HepG2 (cell line): ENCODE results near the gene CAMSAP3. TPM values are rescaled to one million over a fixed set of nuclear protein-coding genes. Genes with fewer than 3 reads are reported as not detected.

Experiments used
- ATF1 ChIP-seq: IDR thresholded peaks from 2 replicates; pipeline ENCODE4 v1.6.1; 2016; ENCODE audit warnings: mild to moderate bottlenecking, control low read depth
- NFRKB ChIP-seq: fragments of 450-650 bp; IDR thresholded peaks from 2 replicates; pipeline ENCODE4 v1.6.1; 2017
- NFYB ChIP-seq: sonication (generic); formaldehyde crosslinking; IDR thresholded peaks from 2 replicates; pipeline ENCODE4 v1.4.0; 2020; ENCODE audit warnings: missing genetic modification reagents
- SMAD3 ChIP-seq: sonication (generic); formaldehyde crosslinking; IDR thresholded peaks from 2 replicates; pipeline ENCODE4 v1.4.0; 2020; ENCODE audit warnings: missing genetic modification reagents
- THAP11 ChIP-seq: IDR thresholded peaks from 2 replicates; pipeline ENCODE4 v1.6.1; 2016; ENCODE audit warnings: missing biosample characterization, missing genetic modification reagents
- TIGD3 ChIP-seq: sonication (generic); formaldehyde crosslinking; IDR thresholded peaks from 2 replicates; pipeline ENCODE4 v1.5.1; 2020; ENCODE audit warnings: mild to moderate bottlenecking, missing genetic modification reagents, borderline replicate concordance
- ZBTB40 ChIP-seq, 2 experiments: fragments of 450-650 bp in 1 of 2; sonication (generic) in 1 of 2; formaldehyde crosslinking in 1 of 2; IDR thresholded peaks; 2 replicates each; pipeline versions ENCODE4 v1.6.1 to v1.8.0; 2016 to 2022; ENCODE audit warnings: antibody characterized with exemption in 1 of 2, mild to moderate bottlenecking in 1 of 2, missing genetic modification reagents in 1 of 2
- ZKSCAN1 ChIP-seq: fragments of 150-350 bp; IDR thresholded peaks from 2 replicates; pipeline ENCODE4 v1.6.1; 2014; ENCODE audit warnings: low read length
- ZNF225 ChIP-seq: sonication (generic); formaldehyde crosslinking; IDR thresholded peaks from 2 replicates; pipeline ENCODE4 v1.4.0; 2020; ENCODE audit warnings: mild to moderate bottlenecking, missing genetic modification reagents
- ZNF451 ChIP-seq: sonication (generic); formaldehyde crosslinking; IDR thresholded peaks from 2 replicates; pipeline ENCODE4 v1.5.0; 2020; ENCODE audit warnings: mild to moderate bottlenecking, missing genetic modification reagents
- ZNF687 ChIP-seq: sonication (generic); formaldehyde crosslinking; IDR thresholded peaks from 2 replicates; pipeline ENCODE4 v1.5.1; 2020; ENCODE audit warnings: mild to moderate bottlenecking, missing genetic modification reagents, moderate library complexity
- ZNF704 ChIP-seq: sonication (generic); formaldehyde crosslinking; IDR thresholded peaks from 2 replicates; pipeline ENCODE4 v1.8.1; 2023; ENCODE audit warnings: mild to moderate bottlenecking, inconsistent platforms, moderate library complexity, missing genetic modification reagents, borderline replicate concordance
- ZNF83 ChIP-seq: sonication (generic); formaldehyde crosslinking; IDR thresholded peaks from 2 replicates; pipeline ENCODE4 v1.4.0; 2020; ENCODE audit warnings: missing genetic modification reagents, mild to moderate bottlenecking, borderline replicate concordance
- polyA plus RNA-seq, 8 experiments: library from polyadenylated mRNA; depleted of rRNA in 3 of 8; stranded (reverse) in 7 of 8; unstranded in 1 of 8; fragments of >200 nt; fragmentation: Illumina TruSeq in 4 of 8; extraction: Trizol in 4 of 8; gene quantifications; 2 replicates each; pipeline versions ENCODE4 v1.2.1 to v1.2.3, GENCODE V29; 2011 to 2016; ENCODE audit warnings: low read depth in 4 of 8, missing spikeins in 1 of 8, mixed read lengths in 1 of 8; ENCODE audit not compliant: insufficient read depth in 1 of 8
- total RNA-seq, 5 experiments: library from RNA; depleted of rRNA; stranded (reverse); fragments of >200 nt; fragmentation: Illumina TruSeq; extraction: Trizol; gene quantifications; 2 replicates each; pipeline ENCODE4 v1.2.3, GENCODE V29; 2016; ENCODE audit warnings: low read depth in 1 of 5

The CAMSAP3 gene
- total and polyA plus RNA-seq, 2 of the 13 experiments (the other 11 are each of a cell fraction or from before 2014, with no cell fraction given), result 10.8 to 11.8 TPM

- TF ChIP-seq ZNF687 (CRISPR knock-in tag) (peak; percentile 64), SMAD3 (CRISPR knock-in tag) (0 out of 2 replicates have a peak, but pooled peaks have one; percentile 18), ZKSCAN1 (no peak), ZNF83 (CRISPR knock-in tag) (no peak), NFRKB (no peak), ZNF451 (0 out of 2 replicates have a peak, but pooled peaks have one; percentile 4), TIGD3 (CRISPR knock-in tag) (no peak), ZNF704 (peak; percentile 54; the same call in 1 of the 2 replicates), ZBTB40 (IDR thresholded peaks at IDR 0.05) (peak; percentile 43; the same call in 1 of the 2 replicates), ZBTB40 (CRISPR knock-in tag; IDR thresholded peaks at IDR 0.05) (peak; percentile 62; the same call in 1 of the 2 replicates), ZNF225 (no peak), THAP11 (CRISPR knock-in tag) (peak; percentile 95), ATF1 (CRISPR knock-in tag) (peak; percentile 100), NFYB (CRISPR knock-in tag) (peak; percentile 99)
These were observed 33.8 kb downstream of the CAMSAP3 start, which contains the start of the genes PET100 and XAB2 (continued) for GRCh38 chr19:7629347-7630054.
